Esophagus (tissue), 2 donors: Measurements from ENCODE around the gene NELFCD. TPM values are rescaled to one million over a fixed set of nuclear protein-coding genes. Genes with fewer than 3 reads are reported as not detected.

Source experiments
- H3K27ac ChIP-seq, 2 donors: one replicate each; pipeline ENCODE4 v1.5.1; 2013; ENCODE audit warnings: low read depth in 2 of 2, mild to moderate bottlenecking in 2 of 2, inconsistent platforms in 1 of 2, low read length in 1 of 2, moderate library complexity in 1 of 2
- H3K27me3 ChIP-seq, 2 donors: one replicate each; pipeline ENCODE4 v1.6.1; 2013; ENCODE audit warnings: low read length in 2 of 2, control low read depth in 1 of 2, mild to moderate bottlenecking in 1 of 2; ENCODE audit not compliant: insufficient read depth in 2 of 2, control insufficient read depth in 1 of 2
- H3K36me3 ChIP-seq, 2 donors: one replicate each; pipeline ENCODE4 v1.6.1; 2013; ENCODE audit warnings: low read length in 1 of 2; ENCODE audit not compliant: control insufficient read depth in 2 of 2, insufficient read depth in 2 of 2
- H3K4me1 ChIP-seq, 2 donors: one replicate each; pipeline ENCODE4 v1.6.1; 2013; ENCODE audit warnings: low read length in 1 of 2; ENCODE audit not compliant: control insufficient read depth in 2 of 2, insufficient read depth in 2 of 2
- H3K4me3 ChIP-seq, 2 donors: one replicate each; pipeline ENCODE4 v1.5.1; 2013; ENCODE audit warnings: low read length in 2 of 2, mild to moderate bottlenecking in 2 of 2, low read depth in 1 of 2, moderate library complexity in 1 of 2
- H3K9me3 ChIP-seq, 2 donors: one replicate each; pipeline ENCODE4 v1.6.1; 2013; ENCODE audit warnings: mild to moderate bottlenecking in 2 of 2, low read depth in 1 of 2, low read length in 1 of 2, moderate library complexity in 1 of 2; ENCODE audit not compliant: control insufficient read depth in 2 of 2, insufficient read depth in 1 of 2
- WGBS, 2 donors: extraction: QIAGEN DNeasy Blood & Tissue Kit; methylation state at CpG; one replicate each; pipeline ENCODE4 v1.1.7; 2013; 5-methylcytosine and 5-hydroxymethylcytosine counted together
- polyA plus RNA-seq, 2 donors: library from polyadenylated mRNA; stranded (reverse); fragments of 200-250 nt; gene quantifications; one replicate each; pipeline ENCODE4 v1.2.3, GENCODE V29; 2013
- donor health status: healthy with polysubstance abuse.
- donor health status: Bipolar disorder and iron deficiency.

Gene NELFCD
- polyA plus RNA-seq, 2 donors, result 36.6 to 38.2 TPM

- no peaks in the 10 kb centered on the region for H3K27me3 ChIP-seq
- WGBS, 2 donors, result 89 to 91% methylated on average over 13 of the region's 13 CpGs
- no peak overlapping the region for H3K27ac ChIP-seq
- H3K9me3 ChIP-seq, result no peaks in the 10 kb centered on the region
- H3K4me3 ChIP-seq, result no peak overlapping the region
- peaks cover 3 to 13% of the 10 kb centered on the region in 2 donors for H3K4me1 ChIP-seq
- peaks cover 8 to 19% of the 10 kb centered on the region in 2 donors for H3K36me3 ChIP-seq
Observed at GRCh38 chr20:59001068-59001448, 20.0 kb downstream of the NELFCD start.

GRCh38 chr20:59001449-59002171, 20.6 kb downstream of the NELFCD start:
- no peak overlapping the region for H3K27ac ChIP-seq
- 92 to 95% methylated on average over 27 of the region's 27 CpGs for WGBS, 2 donors
- H3K36me3 ChIP-seq, result peaks cover 7 to 17% of the 10 kb centered on the region in 2 donors

GRCh38 chr20:59002388-59002787, 21.3 kb downstream of the NELFCD start:
- Histone ChIP-seq H3K9me3 (no peaks in the 10 kb centered on the region), H3K36me3 (peaks cover 6 to 14% of the 10 kb centered on the region in 2 donors), H3K27me3 (no peaks in the 10 kb centered on the region), H3K4me1 (peaks cover 3 to 20% of the 10 kb centered on the region in 2 donors), H3K27ac (no peak overlapping the region), H3K4me3 (no peak overlapping the region)
- 78 to 93% methylated on average over 7 to 8 of the region's 8 CpGs for WGBS, 2 donors

More at GRCh38 chr20:59001449-59002171, 20.6 kb downstream of the NELFCD start:
- no peaks in the 10 kb centered on the region for H3K9me3 ChIP-seq
- H3K4me1 ChIP-seq, result peaks cover 3 to 18% of the 10 kb centered on the region in 2 donors
- no peak overlapping the region for H3K4me3 ChIP-seq
- no peaks in the 10 kb centered on the region for H3K27me3 ChIP-seq

- H3K36me3 ChIP-seq, result peaks cover 2 to 12% of the 10 kb centered on the region in 2 donors
- H3K4me3 ChIP-seq, result no peak overlapping the region
- 84 to 85% methylated on average over 17 of the region's 17 CpGs for WGBS, 2 donors
- H3K9me3 ChIP-seq, result no peaks in the 10 kb centered on the region
- H3K4me1 ChIP-seq, result peaks cover 3 to 20% of the 10 kb centered on the region in 2 donors
- no peak overlapping the region for H3K27ac ChIP-seq
- no peaks in the 10 kb centered on the region for H3K27me3 ChIP-seq
Observed at GRCh38 chr20:59002874-59003399, 21.9 kb downstream of the NELFCD start.

- H3K27me3 ChIP-seq, result no peaks in the 10 kb centered on the region
- 83% methylated on average over 16 of the region's 16 CpGs for WGBS, 2 donors
- H3K9me3 ChIP-seq, result no peaks in the 10 kb centered on the region
- H3K4me3 ChIP-seq, result no peak overlapping the region
- H3K36me3 ChIP-seq, result peaks cover 0 to 12% of the 10 kb centered on the region in 2 donors
- H3K27ac ChIP-seq, result peak overlapping the region; percentile 8
- H3K4me1 ChIP-seq, result peaks cover 3 to 20% of the 10 kb centered on the region in 2 donors
Observed at GRCh38 chr20:59003836-59004492, 22.9 kb downstream of the NELFCD start.

GRCh38 chr20:59004493-59004762, 23.4 kb downstream of the NELFCD start:
- H3K27me3 ChIP-seq, result no peaks in the 10 kb centered on the region
- peak overlapping the region; percentile 8 for H3K27ac ChIP-seq
- H3K4me1 ChIP-seq, result peaks cover 3 to 20% of the 10 kb centered on the region in 2 donors
- 60 to 61% methylated on average over 4 of the region's 4 CpGs for WGBS, 2 donors
- peaks cover 0 to 12% of the 10 kb centered on the region in 2 donors for H3K36me3 ChIP-seq
- no peak overlapping the region for H3K4me3 ChIP-seq
- no peaks in the 10 kb centered on the region for H3K9me3 ChIP-seq

- Histone ChIP-seq H3K9me3 (no peaks in the 10 kb centered on the region), H3K36me3 (peaks cover 0 to 12% of the 10 kb centered on the region in 2 donors), H3K4me1 (peaks cover 3 to 20% of the 10 kb centered on the region in 2 donors), H3K27me3 (no peaks in the 10 kb centered on the region), H3K4me3 (peak overlapping the region in 1 of 2 donors; percentile 50), H3K27ac (peak overlapping the region in 1 of 2 donors; percentile 17)
- 50 to 55% methylated on average over 17 of the region's 17 CpGs for WGBS, 2 donors
Observed at GRCh38 chr20:59004763-59005522, 23.9 kb downstream of the NELFCD start.

- H3K27ac ChIP-seq, result peak overlapping the region; percentile 56 to 65
- no peaks in the 10 kb centered on the region for H3K27me3 ChIP-seq
- H3K4me1 ChIP-seq, result peaks cover 3 to 22% of the 10 kb centered on the region in 2 donors
- no peaks in the 10 kb centered on the region for H3K9me3 ChIP-seq
- 74 to 76% methylated on average over 3 of the region's 3 CpGs for WGBS, 2 donors
- H3K4me3 ChIP-seq, result peak overlapping the region; percentile 50 to 76
- H3K36me3 ChIP-seq, result peaks cover 0 to 11% of the 10 kb centered on the region in 2 donors
Observed at GRCh38 chr20:59005523-59006166, 24.6 kb downstream of the NELFCD start.
